CD4-positive, alpha-beta T cell (primary cell): ENCODE measurements around the gene RASAL2. TPM values are rescaled to one million over a fixed set of nuclear protein-coding genes. Genes with fewer than 3 reads are reported as not detected.

Source experiments
- ATAC-seq: fragments of 200-7000 bp; cut with Tn5 transposase; one replicate; pipeline ENCODE4 v1.10.0; 2022; ENCODE audit warnings: mild to moderate bottlenecking; ENCODE audit not compliant: poor library complexity
- CTCF ChIA-PET: fragments of 350-600 bp; sonication (Branson Sonifier 250); formaldehyde crosslinking; loops from one replicate; lab custom pipeline; 2021; ENCODE audit warnings: antibody characterized with exemption, inconsistent platforms; lab: Charles Lee
- POLR2A ChIA-PET: fragments of 350-600 bp; sonication (Branson Sonifier 250); formaldehyde crosslinking; loops from one replicate; lab custom pipeline; 2021; ENCODE audit warnings: antibody characterized with exemption, inconsistent platforms; lab: Charles Lee
- DNase-seq, 14 experiments: peaks; one replicate each; pipeline ENCODE4 v3.0.0-alpha.2; 2013 to 2020; ENCODE audit warnings: mixed read lengths in 2 of 14
- H3K27ac ChIP-seq, 2 donors: one replicate each; pipeline versions ENCODE4 v1.5.1 to v1.7.0; 2013; ENCODE audit warnings: low read length in 2 of 2, low read depth in 1 of 2, mild to moderate bottlenecking in 1 of 2
- H3K27me3 ChIP-seq, 2 experiments: 1 replicate in 1 of 2; 2 replicates in 1 of 2; pipeline versions ENCODE4 v1.6.1 to v1.7.0; 2013; ENCODE audit warnings: low read length in 2 of 2, control low read depth in 1 of 2, mild to moderate bottlenecking in 1 of 2, moderate library complexity in 1 of 2; ENCODE audit not compliant: insufficient read depth in 2 of 2, control insufficient read depth in 1 of 2
- H3K36me3 ChIP-seq: one replicate; pipeline ENCODE4 v1.6.1; 2013; ENCODE audit warnings: low read length, control low read depth; ENCODE audit not compliant: insufficient read depth
- H3K4me1 ChIP-seq: one replicate; pipeline ENCODE4 v1.6.1; 2013; ENCODE audit warnings: low read length, control low read depth; ENCODE audit not compliant: insufficient read depth
- H3K4me3 ChIP-seq: one replicate; pipeline ENCODE4 v1.5.1; 2013; ENCODE audit warnings: mild to moderate bottlenecking, low read length, moderate library complexity
- H3K9me3 ChIP-seq, 2 experiments: 1 replicate in 1 of 2; 2 replicates in 1 of 2; pipeline versions ENCODE4 v1.6.1 to v1.7.0; 2013; ENCODE audit warnings: low read length in 2 of 2, mild to moderate bottlenecking in 2 of 2, control low read depth in 1 of 2, moderate library complexity in 1 of 2; ENCODE audit not compliant: control insufficient read depth in 1 of 2, insufficient read depth in 1 of 2
- H3K27ac Mint-ChIP-seq: one replicate; pipeline ENCODE4 v1.8.0; 2020; ENCODE audit warnings: mixed read lengths
- H3K27me3 Mint-ChIP-seq: one replicate; pipeline ENCODE4 v1.8.0; 2021; ENCODE audit warnings: mixed read lengths
- H3K36me3 Mint-ChIP-seq: one replicate; pipeline ENCODE4 v1.8.0; 2021; ENCODE audit warnings: low read depth, mixed read lengths
- H3K4me1 Mint-ChIP-seq: one replicate; pipeline ENCODE4 v1.8.0; 2021; ENCODE audit warnings: low read depth, mixed read lengths
- H3K4me3 Mint-ChIP-seq: one replicate; pipeline ENCODE4 v1.8.0; 2020; ENCODE audit warnings: mild to moderate bottlenecking, mixed read lengths
- H3K9me3 Mint-ChIP-seq: one replicate; pipeline ENCODE4 v1.8.0; 2020; ENCODE audit warnings: mixed read lengths
- CTCF ChIP-seq: fragments of 200-600 bp; IDR thresholded peaks from one replicate; pipeline ENCODE4 v1.8.0; 2022; ENCODE audit warnings: antibody characterized with exemption, mild to moderate bottlenecking
- intact Hi-C, 2 experiments: fragments of 100-400 bp; cut with DNase I in 1 of 2; cut with micrococcal nuclease in 1 of 2; formaldehyde crosslinking; loops; one replicate each; pipeline versions ENCODE4 v1.15.1 to v1.9.0; 2023 to 2025; cut with DNase I, micrococcal nuclease
- total RNA-seq, 174 experiments: library from RNA in 2 of 174; stranded (reverse) in 2 of 174; gene quantifications; one replicate each; pipeline ENCODE4 v1.2.3 and lab custom pipeline; 2021 to 2026

RASAL2 gene
- total RNA-seq, 2 experiments from 2014 or later = 0.03 TPM; not detected in 1

- Mint-ChIP-seq H3K27ac (no peak overlapping the region), H3K4me3 (no peak overlapping the region), H3K4me1 (no peaks in the 10 kb centered on the region), H3K9me3 (no peaks in the 10 kb centered on the region), H3K36me3 (no peaks in the 10 kb centered on the region), H3K27me3 (peaks cover 13% of the 10 kb centered on the region)
- H3K9me3 ChIP-seq = no peaks in the 10 kb centered on the region
- H3K4me3 ChIP-seq = no peak overlapping the region
- no peaks in the 10 kb centered on the region for H3K27me3 ChIP-seq
- H3K36me3 ChIP-seq = no peaks in the 10 kb centered on the region
- H3K4me1 ChIP-seq = no peaks in the 10 kb centered on the region
- intact Hi-C loops = no loop called here
- TF ChIP-seq CTCF = no peak
- ATAC-seq (no peak), DNase-seq (no peak)
- ChIA-PET POLR2A (no interaction called here), CTCF (no interaction called here)
- H3K27ac ChIP-seq = no peak overlapping the region
Measured at GRCh38 chr1:178492341-178492740, 398.4 kb downstream of the RASAL2 start.

- Mint-ChIP-seq H3K4me1 (no peaks in the 10 kb centered on the region), H3K27me3 (peaks cover 5% of the 10 kb centered on the region), H3K4me3 (no peak overlapping the region), H3K27ac (no peak overlapping the region), H3K36me3 (no peaks in the 10 kb centered on the region), H3K9me3 (no peaks in the 10 kb centered on the region)
- no peak for ATAC-seq
- DNase-seq = no peak
- Histone ChIP-seq H3K4me3 (no peak overlapping the region), H3K36me3 (no peaks in the 10 kb centered on the region), H3K27me3 (no peaks in the 10 kb centered on the region), H3K27ac (no peak overlapping the region), H3K9me3 (no peaks in the 10 kb centered on the region), H3K4me1 (no peaks in the 10 kb centered on the region)
- no peak for TF ChIP-seq CTCF
- intact Hi-C loops = no loop called here
- ChIA-PET POLR2A (no interaction called here), CTCF (no interaction called here)
Measured at GRCh38 chr1:178493301-178493741, 399.4 kb downstream of the RASAL2 start.

GRCh38 chr1:178494569-178494971 lies 400.7 kb downstream of the RASAL2 start:
- no peak for TF ChIP-seq CTCF
- H3K9me3 ChIP-seq = no peaks in the 10 kb centered on the region
- no peak for DNase-seq
- no peaks in the 10 kb centered on the region for H3K9me3 Mint-ChIP-seq
- no peak overlapping the region for H3K4me3 ChIP-seq
- intact Hi-C loops = no loop called here
- no peaks in the 10 kb centered on the region for H3K4me1 ChIP-seq
- H3K36me3 Mint-ChIP-seq = no peaks in the 10 kb centered on the region
- H3K27ac Mint-ChIP-seq = no peak overlapping the region
- CTCF ChIA-PET = no interaction called here
- no peak overlapping the region for H3K4me3 Mint-ChIP-seq
- no peak overlapping the region for H3K27ac ChIP-seq
- no peaks in the 10 kb centered on the region for H3K27me3 Mint-ChIP-seq
- H3K4me1 Mint-ChIP-seq = no peaks in the 10 kb centered on the region
- H3K36me3 ChIP-seq = no peaks in the 10 kb centered on the region
- no peaks in the 10 kb centered on the region for H3K27me3 ChIP-seq
- no peak for ATAC-seq
- POLR2A ChIA-PET = no interaction called here
